ENCODE results near the gene ATP9A.

DNA sequence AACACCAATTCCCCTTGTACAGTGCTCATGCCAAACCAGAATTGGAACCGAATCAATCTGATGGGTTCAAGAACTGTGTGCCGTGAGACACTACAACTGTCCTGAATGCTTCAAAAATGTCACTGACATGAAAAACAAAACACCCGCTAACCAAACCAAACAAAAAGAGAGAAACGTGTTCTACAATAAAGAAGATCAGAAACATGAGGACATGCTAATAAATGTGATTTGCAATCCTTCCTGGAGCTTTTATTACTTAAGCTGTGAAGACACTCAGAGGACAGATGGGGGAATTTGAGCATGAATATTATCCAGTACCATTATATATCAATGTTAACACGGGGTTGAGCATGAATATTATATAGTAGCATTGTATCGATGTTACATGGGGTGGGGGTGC, 153.5 kb downstream of the ATP9A start:
- TF ChIP-seq RFX5 (IDR thresholded peaks at IDR 0.05; ENCODE audit: low read length) (no peak), RCOR1 (IDR thresholded peaks at IDR 0.05; ENCODE audit: low read length) (no peak), TAF1 (IDR thresholded peaks at IDR 0.05; ENCODE audit: borderline replicate concordance, low read depth, low read length) (no peak), EZH2phosphoT487 (IDR thresholded peaks at IDR 0.05; ENCODE audit: borderline replicate concordance, low read depth) (no peak), RAD21 (IDR thresholded peaks at IDR 0.05; ENCODE audit: low read length) (no peak), TCF12 (IDR thresholded peaks at IDR 0.05) (no peak)
- TF ChIP-seq, protein P1, sequence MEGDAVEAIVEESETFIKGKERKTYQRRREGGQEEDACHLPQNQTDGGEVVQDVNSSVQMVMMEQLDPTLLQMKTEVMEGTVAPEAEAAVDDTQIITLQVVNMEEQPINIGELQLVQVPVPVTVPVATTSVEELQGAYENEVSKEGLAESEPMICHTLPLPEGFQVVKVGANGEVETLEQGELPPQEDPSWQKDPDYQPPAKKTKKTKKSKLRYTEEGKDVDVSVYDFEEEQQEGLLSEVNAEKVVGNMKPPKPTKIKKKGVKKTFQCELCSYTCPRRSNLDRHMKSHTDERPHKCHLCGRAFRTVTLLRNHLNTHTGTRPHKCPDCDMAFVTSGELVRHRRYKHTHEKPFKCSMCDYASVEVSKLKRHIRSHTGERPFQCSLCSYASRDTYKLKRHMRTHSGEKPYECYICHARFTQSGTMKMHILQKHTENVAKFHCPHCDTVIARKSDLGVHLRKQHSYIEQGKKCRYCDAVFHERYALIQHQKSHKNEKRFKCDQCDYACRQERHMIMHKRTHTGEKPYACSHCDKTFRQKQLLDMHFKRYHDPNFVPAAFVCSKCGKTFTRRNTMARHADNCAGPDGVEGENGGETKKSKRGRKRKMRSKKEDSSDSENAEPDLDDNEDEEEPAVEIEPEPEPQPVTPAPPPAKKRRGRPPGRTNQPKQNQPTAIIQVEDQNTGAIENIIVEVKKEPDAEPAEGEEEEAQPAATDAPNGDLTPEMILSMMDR (IDR thresholded peaks at IDR 0.05), result no peak
- TF ChIP-seq, protein P2, sequence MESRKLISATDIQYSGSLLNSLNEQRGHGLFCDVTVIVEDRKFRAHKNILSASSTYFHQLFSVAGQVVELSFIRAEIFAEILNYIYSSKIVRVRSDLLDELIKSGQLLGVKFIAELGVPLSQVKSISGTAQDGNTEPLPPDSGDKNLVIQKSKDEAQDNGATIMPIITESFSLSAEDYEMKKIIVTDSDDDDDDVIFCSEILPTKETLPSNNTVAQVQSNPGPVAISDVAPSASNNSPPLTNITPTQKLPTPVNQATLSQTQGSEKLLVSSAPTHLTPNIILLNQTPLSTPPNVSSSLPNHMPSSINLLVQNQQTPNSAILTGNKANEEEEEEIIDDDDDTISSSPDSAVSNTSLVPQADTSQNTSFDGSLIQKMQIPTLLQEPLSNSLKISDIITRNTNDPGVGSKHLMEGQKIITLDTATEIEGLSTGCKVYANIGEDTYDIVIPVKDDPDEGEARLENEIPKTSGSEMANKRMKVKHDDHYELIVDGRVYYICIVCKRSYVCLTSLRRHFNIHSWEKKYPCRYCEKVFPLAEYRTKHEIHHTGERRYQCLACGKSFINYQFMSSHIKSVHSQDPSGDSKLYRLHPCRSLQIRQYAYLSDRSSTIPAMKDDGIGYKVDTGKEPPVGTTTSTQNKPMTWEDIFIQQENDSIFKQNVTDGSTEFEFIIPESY (IDR thresholded peaks at IDR 0.05; ENCODE audit: borderline replicate concordance, low read depth), result no peak
